RWPE1 (cell line): Measurements from ENCODE around the gene WDR7.

Experiments used
- CTCF ChIA-PET: fragments of 350-600 bp; sonication (Branson Sonifier 250); formaldehyde crosslinking; extraction: SDS; loops from one replicate; lab custom pipeline; 2021; lab: Yijun Ruan, JAX
- POLR2A ChIA-PET: fragments of 400-600 bp; formaldehyde crosslinking; extraction: SDS; loops from one replicate; lab custom pipeline; 2020; ENCODE audit warnings: antibody characterized with exemption; ENCODE audit not compliant: low non-redundant PET; lab: Yijun Ruan, JAX
- DNase-seq: peaks from one replicate; pipeline ENCODE4 v3.0.0; 2012; ENCODE audit warnings: low spot score
- H3K27ac ChIP-seq: fragments of 450-650 bp; 2 replicates; pipeline ENCODE4 v1.5.1; 2017
- CTCF ChIP-seq: fragments of 450-650 bp; conservative IDR thresholded peaks from 2 replicates; pipeline ENCODE4 v1.5.1; 2017; ENCODE audit warnings: low read depth, mild to moderate bottlenecking

WDR7 gene

GRCh38 chr18:57015451-57015850, 364.3 kb downstream of the WDR7 start:
- ChIA-PET POLR2A (no interaction called here), CTCF (no interaction called here)
- DNase-seq = no peak
- no peak for TF ChIP-seq CTCF
- H3K27ac ChIP-seq = no peak overlapping the region

GRCh38 chr18:57018845-57019244, 367.7 kb downstream of the WDR7 start:
- TF ChIP-seq CTCF = no peak
- ChIA-PET POLR2A (no interaction called here), CTCF (no interaction called here)
- DNase-seq = no peak
- H3K27ac ChIP-seq = no peak overlapping the region

- DNase-seq = no peak
- ChIA-PET CTCF (no interaction called here), POLR2A (no interaction called here)
- H3K27ac ChIP-seq = no peak overlapping the region
- no peak for TF ChIP-seq CTCF
Measured at GRCh38 chr18:57022716-57023115, 371.6 kb downstream of the WDR7 start.

GRCh38 chr18:57023275-57023882, 372.2 kb downstream of the WDR7 start:
- ChIA-PET POLR2A (no interaction called here), CTCF (no interaction called here)
- H3K27ac ChIP-seq = no peak overlapping the region
- TF ChIP-seq CTCF = no peak
- DNase-seq = no peak

GRCh38 chr18:57025540-57025939, 374.4 kb downstream of the WDR7 start:
- CTCF ChIA-PET = no interaction called here
- TF ChIP-seq CTCF = no peak
- DNase-seq = no peak
- H3K27ac ChIP-seq = no peak overlapping the region
- POLR2A ChIA-PET = no interaction called here

- ChIA-PET CTCF (no interaction called here), POLR2A (no interaction called here)
- no peak overlapping the region for H3K27ac ChIP-seq
- TF ChIP-seq CTCF = no peak
- no peak for DNase-seq
Measured at GRCh38 chr18:57026316-57026715, 375.2 kb downstream of the WDR7 start.
